Ammon's horn (tissue), 1 donor: ENCODE measurements around the gene IFITM2.
A peak's percentile ranks its signal among the peaks of the same experiment; 100 is the strongest.

Source experiments
- DNase-seq: peaks from one replicate; pipeline ENCODE4 v3.0.0-alpha.2; 2016; ENCODE audit warnings: low spot score

Gene IFITM2

GRCh38 chr11:307766-308708, at the start of gene IFITM2:
Gene IFITM2 (plus strand): TSS chr11:307816. CDS start chr11:308193, 377 bp downstream.
- peak; percentile 64 for DNase-seq

GRCh38 chr11:259413-259812, 48.2 kb upstream of the IFITM2 start:
- no peak for DNase-seq

- DNase-seq = no peak
These were observed 46.0 kb upstream of the IFITM2 start for GRCh38 chr11:261624-262023.

GRCh38 chr11:266676-267439, 40.8 kb upstream of the IFITM2 start:
- DNase-seq = peak; percentile 32

- no peak for DNase-seq
These were observed 40.1 kb upstream of the IFITM2 start for GRCh38 chr11:267491-267994.

- DNase-seq = peak; percentile 75
These were observed 38.9 kb upstream of the IFITM2 start for GRCh38 chr11:268716-269145.

GRCh38 chr11:269146-269890, 38.3 kb upstream of the IFITM2 start:
- DNase-seq = peak; percentile 51

- no peak for DNase-seq
These were observed 36.9 kb upstream of the IFITM2 start for GRCh38 chr11:270451-271318.

GRCh38 chr11:271319-271715, 36.3 kb upstream of the IFITM2 start:
- DNase-seq = no peak

GRCh38 chr11:272195-272930, 35.3 kb upstream of the IFITM2 start:
- no peak for DNase-seq

GRCh38 chr11:272931-273198, 34.8 kb upstream of the IFITM2 start:
- DNase-seq = no peak

- no peak for DNase-seq
These were observed 31.4 kb upstream of the IFITM2 start for GRCh38 chr11:276219-276618.

- no peak for DNase-seq
These were observed 29.3 kb upstream of the IFITM2 start, which contains the start of gene NLRP6 for GRCh38 chr11:278001-278951. Gene NLRP6 (plus strand): TSS chr11:278407. CDS start chr11:278570, 163 bp downstream.

GRCh38 chr11:279040-279965, 28.3 kb upstream of the IFITM2 start:
- no peak for DNase-seq

- no peak for DNase-seq
These were observed 27.5 kb upstream of the IFITM2 start for GRCh38 chr11:279966-280705.

GRCh38 chr11:280706-281485, 26.7 kb upstream of the IFITM2 start:
- no peak for DNase-seq
